Esophagus squamous epithelium (tissue), 5 donors: ENCODE results near the gene CORIN. TPM values are rescaled to one million over a fixed set of nuclear protein-coding genes. Genes with fewer than 3 reads are reported as not detected.

Experiments
- DNase-seq: peaks from one replicate; lab custom pipeline; 2025; lab: John Stamatoyannopoulos, UW
- H3K27ac ChIP-seq, 4 donors: fragments of 200-600 bp; sonication (generic); one replicate each; pipeline ENCODE4 v1.5.1; 2016 to 2019; ENCODE audit warnings: mild to moderate bottlenecking in 1 of 4
- H3K27me3 ChIP-seq, 4 donors: fragments of 200-600 bp; sonication (generic); 1 replicate in 3 of 4; 2 replicates in 1 of 4; pipeline versions ENCODE4 v1.5.1 to v1.6.0; 2017 to 2021; ENCODE audit warnings: antibody characterized with exemption in 1 of 4
- H3K36me3 ChIP-seq, 3 donors: fragments of 200-600 bp; sonication (generic); one replicate each; pipeline ENCODE4 v1.5.1; 2016 to 2019
- H3K4me1 ChIP-seq, 3 donors: fragments of 200-600 bp; sonication (generic); one replicate each; pipeline ENCODE4 v1.5.1; 2017 to 2019
- H3K4me3 ChIP-seq, 4 donors: fragments of 200-600 bp; sonication (generic); 1 replicate in 3 of 4; 2 replicates in 1 of 4; pipeline ENCODE4 v1.5.1; 2016 to 2019; ENCODE audit warnings: mild to moderate bottlenecking in 2 of 4, moderate library complexity in 1 of 4
- H3K9me3 ChIP-seq, 3 donors: fragments of 200-600 bp; sonication (generic); one replicate each; pipeline ENCODE4 v1.5.1; 2016 to 2019
- CTCF ChIP-seq, 6 experiments: fragments of 450-650 bp in 4 of 6; fragments of 200-600 bp in 2 of 6; sonication (generic) in 2 of 6; IDR thresholded peaks; one replicate each; pipeline ENCODE4 v1.5.1; 2016 to 2019; ENCODE audit warnings: antibody characterized with exemption in 6 of 6, mild to moderate bottlenecking in 4 of 6, moderate library complexity in 4 of 6
- POLR2A ChIP-seq, 4 donors: fragments of 450-650 bp; IDR thresholded peaks; one replicate each; pipeline ENCODE4 v1.6.1; 2017; ENCODE audit warnings: antibody characterized with exemption in 4 of 4, mild to moderate bottlenecking in 4 of 4, moderate library complexity in 3 of 4
- WGBS, 2 donors: methylation state at CpG; one replicate each; pipeline ENCODE4 v1.1.5; 2018; 5-methylcytosine and 5-hydroxymethylcytosine counted together
- intact Hi-C: fragments of 100-400 bp; cut with DNase I; formaldehyde crosslinking; loops from one replicate; pipeline ENCODE4 v1.15.0; 2022
- total RNA-seq, 4 donors: library from RNA; depleted of rRNA; stranded (reverse); fragments of >200 nt; gene quantifications; one replicate each; pipeline ENCODE4 v1.1.0, GENCODE V29; 2016
- donor health status: DM: yes; HTN: yes; CAD: no.

Gene CORIN
- total RNA-seq, 4 donors from 2014 or later: 0.08 to 4.8 (median 0.41) TPM

- intact Hi-C loops: no loop called here
- H3K36me3 ChIP-seq: no peaks in the 10 kb centered on the region
- peaks cover 0 to 3% (median 0%) of the 10 kb centered on the region in 4 donors for H3K27me3 ChIP-seq
- H3K9me3 ChIP-seq: no peaks in the 10 kb centered on the region
- no peak overlapping the region for H3K27ac ChIP-seq
- H3K4me1 ChIP-seq: no peaks in the 10 kb centered on the region
- no peak for DNase-seq
- H3K4me3 ChIP-seq: no peak overlapping the region
- WGBS, 2 donors: 61 to 70% methylated on average over 5 of the region's 5 CpGs
- no peak for TF ChIP-seq CTCF (IDR thresholded peaks at IDR 0.05)
- TF ChIP-seq POLR2A (IDR thresholded peaks at IDR 0.05): no peak
These were observed 120.7 kb downstream of the CORIN start for GRCh38 chr4:47717188-47717587.

- TF ChIP-seq CTCF (IDR thresholded peaks at IDR 0.05) (no peak), POLR2A (IDR thresholded peaks at IDR 0.05) (no peak)
- intact Hi-C loops: no loop called here
- Histone ChIP-seq H3K4me3 (no peak overlapping the region), H3K27ac (no peak overlapping the region), H3K9me3 (no peaks in the 10 kb centered on the region), H3K4me1 (no peaks in the 10 kb centered on the region), H3K27me3 (peaks cover 0 to 9% (median 0%) of the 10 kb centered on the region in 4 donors), H3K36me3 (no peaks in the 10 kb centered on the region)
- DNase-seq: no peak
- 21 to 31% methylated on average over 3 of the region's 3 CpGs for WGBS, 2 donors
These were observed 122.0 kb downstream of the CORIN start for GRCh38 chr4:47715716-47716416.

- H3K36me3 ChIP-seq: no peaks in the 10 kb centered on the region
- H3K9me3 ChIP-seq: no peaks in the 10 kb centered on the region
- TF ChIP-seq POLR2A (IDR thresholded peaks at IDR 0.05) (no peak), CTCF (IDR thresholded peaks at IDR 0.05) (no peak)
- no peak for DNase-seq
- H3K4me1 ChIP-seq: no peaks in the 10 kb centered on the region
- peaks cover 0 to 9% (median 0%) of the 10 kb centered on the region in 4 donors for H3K27me3 ChIP-seq
- 57 to 62% methylated on average over 2 of the region's 2 CpGs for WGBS, 2 donors
- intact Hi-C loops: no loop called here
- H3K4me3 ChIP-seq: no peak overlapping the region
- H3K27ac ChIP-seq: no peak overlapping the region
These were observed 123.6 kb downstream of the CORIN start for GRCh38 chr4:47714269-47714668.

DNA sequence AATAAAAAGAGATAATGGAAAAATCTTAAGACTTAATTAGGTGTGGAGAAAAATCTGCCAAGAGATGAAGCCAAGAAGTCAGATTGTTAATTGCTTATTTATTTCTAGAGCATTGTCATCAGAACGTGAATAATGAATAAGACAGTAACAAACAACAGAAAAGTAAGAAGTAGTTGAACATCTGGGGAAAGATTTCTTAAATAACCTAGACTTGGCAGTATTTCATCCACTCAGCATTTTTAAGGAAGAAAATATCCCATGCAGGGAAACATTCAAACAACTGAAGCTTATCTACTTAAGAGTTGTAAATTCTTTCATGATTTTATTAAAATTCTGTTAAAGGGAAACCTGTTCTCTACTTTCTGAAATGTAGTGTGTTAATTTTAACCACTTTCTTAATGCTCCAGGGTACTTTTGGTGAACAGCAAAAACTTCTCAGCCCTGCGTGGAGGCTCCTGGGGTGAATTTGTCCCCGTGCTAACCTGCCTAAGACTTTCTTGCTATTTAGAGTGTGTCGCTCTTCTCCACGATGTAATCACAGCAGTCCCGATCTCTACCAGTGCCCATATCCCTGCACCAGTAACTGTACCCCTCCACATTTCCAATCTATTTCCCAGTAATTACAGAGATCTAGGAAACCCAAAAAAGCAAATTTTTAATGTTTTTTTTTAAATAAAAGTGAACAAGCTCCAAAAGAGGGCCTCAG lies 124.6 kb downstream of the CORIN start:
- H3K27ac ChIP-seq: no peak overlapping the region
- no peak for DNase-seq

More for the DNA sequence above, 124.6 kb downstream of the CORIN start:
- H3K27me3 ChIP-seq: peaks cover 0 to 9% (median 0%) of the 10 kb centered on the region in 4 donors
- no peaks in the 10 kb centered on the region for H3K36me3 ChIP-seq
- intact Hi-C loops: no loop called here
- H3K9me3 ChIP-seq: no peaks in the 10 kb centered on the region
- H3K4me1 ChIP-seq: no peaks in the 10 kb centered on the region
- H3K4me3 ChIP-seq: no peak overlapping the region
- WGBS, 2 donors: 64 to 66% methylated on average over 6 of the region's 6 CpGs
- TF ChIP-seq CTCF (IDR thresholded peaks at IDR 0.05) (no peak), POLR2A (IDR thresholded peaks at IDR 0.05) (no peak)
